Parathyroid adenoma (tissue), 2 donors: Measurements from ENCODE around the gene ACTN2.

ENCODE experiments used
- H2AFZ ChIP-seq: fragments of 300-600 bp; sonication (generic); one replicate; pipeline ENCODE4 v1.7.0; 2017; ENCODE audit warnings: antibody characterized with exemption, mild to moderate bottlenecking
- H3K27ac ChIP-seq: fragments of 300-600 bp; sonication (generic); one replicate; pipeline ENCODE4 v1.7.0; 2017
- H3K27me3 ChIP-seq: fragments of 300-600 bp; sonication (generic); one replicate; pipeline ENCODE4 v1.7.0; 2017; ENCODE audit warnings: low read length; ENCODE audit not compliant: control insufficient read depth, insufficient read depth
- H3K36me3 ChIP-seq: fragments of 300-600 bp; sonication (generic); one replicate; pipeline ENCODE4 v1.7.0; 2017; ENCODE audit warnings: low read length; ENCODE audit not compliant: control insufficient read depth, insufficient read depth
- H3K4me1 ChIP-seq: fragments of 300-600 bp; sonication (generic); one replicate; pipeline ENCODE4 v1.7.0; 2017; ENCODE audit warnings: control low read depth
- H3K4me2 ChIP-seq: fragments of 300-600 bp; sonication (generic); one replicate; pipeline ENCODE4 v1.7.0; 2017; ENCODE audit warnings: low read length
- H3K4me3 ChIP-seq: fragments of 300-600 bp; sonication (generic); one replicate; pipeline ENCODE4 v1.7.0; 2017; ENCODE audit warnings: low read depth, low read length
- H3K79me2 ChIP-seq: fragments of 300-600 bp; sonication (generic); one replicate; pipeline ENCODE4 v1.7.0; 2017; ENCODE audit warnings: control low read depth
- H3K9ac ChIP-seq: fragments of 300-600 bp; sonication (generic); one replicate; pipeline ENCODE4 v1.7.0; 2017; ENCODE audit warnings: mild to moderate bottlenecking
- H3K9me3 ChIP-seq: fragments of 300-600 bp; sonication (generic); one replicate; pipeline ENCODE4 v1.7.0; 2017; ENCODE audit warnings: low read length; ENCODE audit not compliant: control insufficient read depth
- TF ChIP-seq, protein P1 (sequence below): fragments of 300-600 bp; sonication (generic); IDR thresholded peaks from one replicate; pipeline ENCODE4 v1.7.0; 2017; ENCODE audit warnings: antibody characterized with exemption, mild to moderate bottlenecking
- donor health status: primary hyperparathyroidism.

The ACTN2 gene

DNA sequence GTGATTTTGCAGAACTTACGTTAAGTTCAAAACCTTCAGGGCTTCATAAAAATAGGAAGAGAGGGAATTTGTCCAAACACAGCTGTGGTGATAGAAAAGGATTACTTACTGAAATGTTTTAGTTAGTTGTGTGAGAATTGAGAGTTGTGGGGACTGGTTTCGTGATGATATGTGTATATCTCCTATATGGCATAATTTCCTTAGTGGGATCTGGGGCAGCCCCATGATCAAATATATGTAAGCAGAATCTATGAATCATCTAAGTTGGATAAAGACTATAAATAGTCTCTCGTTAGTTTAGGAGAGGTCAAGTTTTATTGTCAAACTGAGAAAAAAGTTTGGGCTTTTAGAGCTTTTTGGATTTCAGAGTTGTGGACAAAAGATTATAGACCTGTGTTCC lies 123.7 kb downstream of the ACTN2 start:
- no peak overlapping the region for H3K9ac ChIP-seq
- TF ChIP-seq, protein P1, sequence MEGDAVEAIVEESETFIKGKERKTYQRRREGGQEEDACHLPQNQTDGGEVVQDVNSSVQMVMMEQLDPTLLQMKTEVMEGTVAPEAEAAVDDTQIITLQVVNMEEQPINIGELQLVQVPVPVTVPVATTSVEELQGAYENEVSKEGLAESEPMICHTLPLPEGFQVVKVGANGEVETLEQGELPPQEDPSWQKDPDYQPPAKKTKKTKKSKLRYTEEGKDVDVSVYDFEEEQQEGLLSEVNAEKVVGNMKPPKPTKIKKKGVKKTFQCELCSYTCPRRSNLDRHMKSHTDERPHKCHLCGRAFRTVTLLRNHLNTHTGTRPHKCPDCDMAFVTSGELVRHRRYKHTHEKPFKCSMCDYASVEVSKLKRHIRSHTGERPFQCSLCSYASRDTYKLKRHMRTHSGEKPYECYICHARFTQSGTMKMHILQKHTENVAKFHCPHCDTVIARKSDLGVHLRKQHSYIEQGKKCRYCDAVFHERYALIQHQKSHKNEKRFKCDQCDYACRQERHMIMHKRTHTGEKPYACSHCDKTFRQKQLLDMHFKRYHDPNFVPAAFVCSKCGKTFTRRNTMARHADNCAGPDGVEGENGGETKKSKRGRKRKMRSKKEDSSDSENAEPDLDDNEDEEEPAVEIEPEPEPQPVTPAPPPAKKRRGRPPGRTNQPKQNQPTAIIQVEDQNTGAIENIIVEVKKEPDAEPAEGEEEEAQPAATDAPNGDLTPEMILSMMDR = no peak
- H3K4me1 ChIP-seq = no peaks in the 10 kb centered on the region
- no peak overlapping the region for H3K4me3 ChIP-seq
- H3K79me2 ChIP-seq = no peaks in the 10 kb centered on the region
- no peaks in the 10 kb centered on the region for H3K36me3 ChIP-seq
- no peak overlapping the region for H3K27ac ChIP-seq
- H3K4me2 ChIP-seq = no peak overlapping the region
- no peaks in the 10 kb centered on the region for H3K9me3 ChIP-seq
- H2AFZ ChIP-seq = no peak overlapping the region
- H3K27me3 ChIP-seq = no peaks in the 10 kb centered on the region

DNA sequence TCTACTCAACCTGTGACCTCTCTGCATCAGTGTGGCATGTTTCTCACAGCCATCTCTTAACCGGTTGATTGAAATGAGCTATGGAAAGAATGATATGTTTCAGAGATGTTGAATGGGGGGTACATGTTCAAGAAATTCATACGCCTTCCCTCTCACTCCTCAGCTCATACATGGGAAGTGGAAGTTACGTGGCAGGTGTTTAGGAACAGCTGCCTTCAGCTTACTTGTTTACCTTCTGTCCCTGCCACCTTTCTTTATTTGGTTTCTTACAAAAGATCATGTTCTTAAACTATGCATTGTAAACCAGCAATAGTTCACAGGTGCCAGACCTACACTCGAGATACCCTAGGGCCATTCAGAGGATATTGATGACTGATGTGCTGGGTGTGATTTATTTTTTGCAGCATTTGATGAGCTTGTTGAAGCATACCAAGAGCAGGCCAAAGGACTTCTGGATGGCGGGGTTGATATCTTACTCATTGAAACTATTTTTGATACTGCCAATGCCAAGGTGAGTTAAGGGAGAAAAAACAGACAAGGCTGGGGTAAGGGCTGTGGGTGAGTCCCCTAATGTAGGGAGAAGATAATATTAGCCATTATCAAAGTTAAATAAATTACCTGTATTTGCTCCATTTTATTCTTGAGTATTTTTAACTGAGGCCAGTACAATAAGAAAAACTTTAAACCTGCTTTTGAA lies 126.2 kb downstream of the ACTN2 start:
- Histone ChIP-seq H3K4me2 (no peak overlapping the region), H3K4me1 (peaks cover 6% of the 10 kb centered on the region), H3K36me3 (no peaks in the 10 kb centered on the region), H3K9ac (no peak overlapping the region), H3K9me3 (no peaks in the 10 kb centered on the region), H3K79me2 (no peaks in the 10 kb centered on the region), H3K4me3 (no peak overlapping the region), H2AFZ (no peak overlapping the region), H3K27me3 (no peaks in the 10 kb centered on the region), H3K27ac (no peak overlapping the region)
- TF ChIP-seq, protein P1 = no peak
